GM23248 (cell line): Measurements from ENCODE around the gene PIP5K1B. TPM values are rescaled to one million over a fixed set of nuclear protein-coding genes. Genes with fewer than 3 reads are reported as not detected.

Source experiments
- DNase-seq: peaks from one replicate; pipeline ENCODE4 v3.0.0-alpha.2; 2015
- H2AFZ ChIP-seq: fragments of 200-600 bp; sonication (generic); 2 replicates; pipeline ENCODE4 v1.6.1; 2016; ENCODE audit warnings: antibody characterized with exemption
- H3F3A ChIP-seq: fragments of 200-600 bp; sonication (generic); 2 replicates; pipeline ENCODE4 v1.6.1; 2016; ENCODE audit warnings: mild to moderate bottlenecking, antibody characterized with exemption, mixed run types; ENCODE audit not compliant: insufficient read depth
- H3K27ac ChIP-seq: fragments of 200-600 bp; sonication (generic); 2 replicates; pipeline ENCODE4 v1.5.1; 2016; ENCODE audit warnings: mild to moderate bottlenecking
- H3K27me3 ChIP-seq: fragments of 200-600 bp; sonication (generic); replicated peaks from 2 replicates; pipeline ENCODE4 v1.6.1; 2016; ENCODE audit warnings: mild to moderate bottlenecking; ENCODE audit not compliant: insufficient read depth
- H3K36me3 ChIP-seq: fragments of 200-600 bp; sonication (generic); 2 replicates; pipeline ENCODE4 v1.6.1; 2016; ENCODE audit warnings: low read depth, mild to moderate bottlenecking
- H3K4me1 ChIP-seq: fragments of 200-600 bp; sonication (generic); 2 replicates; pipeline ENCODE4 v1.6.1; 2016; ENCODE audit warnings: mild to moderate bottlenecking; ENCODE audit not compliant: insufficient read depth
- H3K4me2 ChIP-seq: fragments of 200-600 bp; sonication (generic); one replicate; pipeline ENCODE4 v1.6.1; 2016; ENCODE audit warnings: mild to moderate bottlenecking; ENCODE audit not compliant: unreplicated experiment
- H3K4me3 ChIP-seq: fragments of 200-600 bp; sonication (generic); 2 replicates; pipeline ENCODE4 v1.5.1; 2016; ENCODE audit warnings: mild to moderate bottlenecking
- H3K79me2 ChIP-seq: fragments of 200-600 bp; sonication (generic); 2 replicates; pipeline ENCODE4 v1.6.1; 2016; ENCODE audit warnings: mild to moderate bottlenecking; ENCODE audit not compliant: insufficient read depth
- H3K9ac ChIP-seq: fragments of 200-600 bp; sonication (generic); 2 replicates; pipeline ENCODE4 v1.6.1; 2016; ENCODE audit warnings: mild to moderate bottlenecking
- H3K9me2 ChIP-seq: fragments of 200-600 bp; sonication (generic); 2 replicates; pipeline ENCODE4 v1.6.1; 2016; ENCODE audit warnings: mixed run types, mild to moderate bottlenecking, moderate library complexity; ENCODE audit not compliant: insufficient read depth
- H3K9me3 ChIP-seq: fragments of 200-600 bp; sonication (generic); one replicate; pipeline ENCODE4 v1.6.1; 2017; ENCODE audit warnings: low read depth
- H4K20me1 ChIP-seq: fragments of 200-600 bp; sonication (generic); 2 replicates; pipeline ENCODE4 v1.6.0; 2016; ENCODE audit not compliant: insufficient read depth
- EZH2 ChIP-seq: fragments of 200-600 bp; sonication (generic); IDR thresholded peaks from 2 replicates; pipeline ENCODE4 v1.6.1; 2018; ENCODE audit warnings: antibody characterized with exemption, mild to moderate bottlenecking; ENCODE audit not compliant: insufficient read depth, poor library complexity, severe bottlenecking
- EZH2phosphoT487 ChIP-seq: fragments of 200-600 bp; sonication (generic); IDR thresholded peaks from 2 replicates; pipeline ENCODE4 v1.6.1; 2018; ENCODE audit warnings: antibody characterized with exemption, moderate library complexity, mild to moderate bottlenecking, low read depth; ENCODE audit not compliant: insufficient read depth
- WGBS, 2 experiments: methylation state at CpG; one replicate each; pipeline ENCODE4 v1.1.6; 2015 to 2017; ENCODE audit warnings: low lambda C conversion rate in 2 of 2, low coverage in 1 of 2; ENCODE audit errors: missing lambda C conversion rate in 2 of 2; 5-methylcytosine and 5-hydroxymethylcytosine counted together
- in situ Hi-C: fragments of 300-500 bp; cut with MboI; formaldehyde crosslinking; loops from 2 replicates; pipeline ENCODE4 v1.15.0; 2020
- polyA plus RNA-seq: library from polyadenylated mRNA; unstranded; fragments of >200 nt; fragmentation: Nextera tagmentation; extraction: Ambion mirVana; gene quantifications from 2 replicates; pipeline ENCODE4 v1.2.1, GENCODE V29; 2016
- total RNA-seq: library from RNA; depleted of rRNA; stranded (reverse); fragments of >200 nt; shearing (Covaris generic); gene quantifications from 2 replicates; pipeline ENCODE4 v1.2.3, GENCODE V29; 2014

Gene PIP5K1B
- total and polyA plus RNA-seq, 2 experiments from 2014 or later: not detected

- Histone ChIP-seq H3F3A (no peaks in the 10 kb centered on the region), H3K4me2 (no peak overlapping the region), H3K27me3 (0 out of 2 replicates have a peak, but pooled peaks cover 6% of the 10 kb centered on the region), H3K79me2 (no peaks in the 10 kb centered on the region), H3K9me2 (no peaks in the 10 kb centered on the region), H3K27ac (no peak overlapping the region), H4K20me1 (no peaks in the 10 kb centered on the region), H3K4me3 (no peak overlapping the region), H2AFZ (no peak overlapping the region), H3K9me3 (no peaks in the 10 kb centered on the region), H3K4me1 (no peaks in the 10 kb centered on the region), H3K9ac (no peak overlapping the region), H3K36me3 (no peaks in the 10 kb centered on the region)
- DNase-seq: no peak
- in situ Hi-C loops: no loop called here
- TF ChIP-seq EZH2phosphoT487 (no peak), EZH2 (no peak)
- WGBS, 2 experiments: 59 to 66% methylated on average over 3 of the region's 3 CpGs
Measured at GRCh38 chr9:68768619-68769018, 63.6 kb downstream of the PIP5K1B start.

DNA sequence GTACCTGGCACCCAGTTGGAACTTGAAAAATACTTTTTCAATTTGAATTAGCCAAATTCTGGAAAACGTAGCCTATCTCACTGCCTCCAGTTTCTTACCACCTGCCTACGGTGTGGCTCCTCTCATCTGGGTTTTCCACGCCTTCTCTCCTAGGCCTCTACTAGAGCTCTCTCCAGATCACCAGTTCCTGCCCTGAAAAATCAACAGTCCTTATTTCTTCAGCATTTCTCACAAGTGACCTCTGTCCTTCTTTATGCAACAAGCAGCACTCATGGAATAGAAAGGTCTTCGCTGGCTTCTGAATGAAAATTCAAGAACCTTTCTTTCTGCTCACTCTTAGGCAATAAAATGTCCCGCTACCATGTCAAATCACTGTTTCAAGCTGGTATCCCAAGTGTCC is 64.8 kb downstream of the PIP5K1B start:
- in situ Hi-C loops: no loop called here
- Histone ChIP-seq H3K9me3 (no peaks in the 10 kb centered on the region), H3K4me2 (no peak overlapping the region), H3K27me3 (0 out of 2 replicates have a peak, but pooled peaks cover 6% of the 10 kb centered on the region), H3F3A (no peaks in the 10 kb centered on the region), H4K20me1 (no peaks in the 10 kb centered on the region), H3K9ac (no peak overlapping the region), H3K79me2 (no peaks in the 10 kb centered on the region), H3K9me2 (no peaks in the 10 kb centered on the region), H3K36me3 (no peaks in the 10 kb centered on the region), H2AFZ (no peak overlapping the region), H3K4me1 (no peaks in the 10 kb centered on the region), H3K27ac (no peak overlapping the region), H3K4me3 (no peak overlapping the region)
- DNase-seq: no peak
- TF ChIP-seq EZH2phosphoT487 (no peak), EZH2 (no peak)
- WGBS, 2 experiments: 36 to 45% methylated on average over 5 of the region's 5 CpGs

- Histone ChIP-seq H4K20me1 (no peaks in the 10 kb centered on the region), H3K79me2 (no peaks in the 10 kb centered on the region), H3K4me3 (no peak overlapping the region), H3F3A (no peaks in the 10 kb centered on the region), H3K4me1 (peaks cover 5% of the 10 kb centered on the region; the same call in 1 of the 2 replicates), H3K36me3 (no peaks in the 10 kb centered on the region), H2AFZ (no peak overlapping the region), H3K27ac (no peak overlapping the region), H3K27me3 (0 out of 2 replicates have a peak, but pooled peaks cover 6% of the 10 kb centered on the region), H3K9me3 (no peaks in the 10 kb centered on the region), H3K9ac (no peak overlapping the region), H3K4me2 (no peak overlapping the region), H3K9me2 (no peaks in the 10 kb centered on the region)
- WGBS, 2 experiments: 3 to 8% methylated on average over 1 of the region's 1 CpG
- TF ChIP-seq EZH2: no peak
- no peak for TF ChIP-seq EZH2phosphoT487
- in situ Hi-C loops: no loop called here
- DNase-seq: no peak
Measured at GRCh38 chr9:68771376-68771775, 66.3 kb downstream of the PIP5K1B start.

DNA sequence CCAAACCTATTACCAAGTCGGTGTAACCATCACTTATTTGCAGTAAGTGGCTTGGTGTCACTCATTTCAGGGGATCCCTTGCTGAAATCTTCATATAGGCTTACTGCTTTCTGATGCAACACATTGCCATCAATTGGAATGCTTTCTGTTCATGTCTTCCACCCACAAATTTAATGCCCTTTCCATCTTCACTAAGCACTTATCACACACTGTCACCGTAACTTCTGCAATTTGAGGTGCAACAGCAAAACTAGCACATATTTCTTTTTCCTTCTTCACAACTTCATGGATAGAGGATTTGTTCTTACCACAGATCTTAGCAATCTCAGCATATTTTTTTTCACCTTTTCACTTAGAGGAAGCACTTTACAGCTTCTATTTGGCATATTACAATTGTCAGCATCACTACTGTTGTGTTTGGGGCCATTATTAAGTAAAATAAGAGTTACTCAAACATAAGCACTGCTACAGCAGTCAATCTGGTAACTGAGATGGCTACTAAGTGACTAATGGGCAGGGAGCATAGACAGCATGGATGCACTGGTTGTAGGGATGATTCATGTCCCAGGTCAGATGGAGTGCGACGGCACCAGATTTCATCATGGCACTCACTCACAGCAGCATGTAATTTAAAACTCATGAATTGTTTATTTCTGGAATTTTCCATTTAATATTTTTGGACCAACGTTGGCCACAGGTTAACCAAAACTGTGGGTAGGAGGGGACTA is 70.1 kb downstream of the PIP5K1B start:
- Histone ChIP-seq H3F3A (no peaks in the 10 kb centered on the region), H3K9ac (no peak overlapping the region), H3K27me3 (0 out of 2 replicates have a peak, but pooled peaks cover 6% of the 10 kb centered on the region), H3K79me2 (peaks cover under 1% of the 10 kb centered on the region; the same call in 1 of the 2 replicates), H3K27ac (no peak overlapping the region), H3K9me2 (no peaks in the 10 kb centered on the region), H3K4me1 (peaks cover 5% of the 10 kb centered on the region; the same call in 1 of the 2 replicates), H3K9me3 (no peaks in the 10 kb centered on the region), H4K20me1 (no peaks in the 10 kb centered on the region), H2AFZ (no peak overlapping the region), H3K36me3 (no peaks in the 10 kb centered on the region), H3K4me3 (no peak overlapping the region), H3K4me2 (no peak overlapping the region)
- in situ Hi-C loops: no loop called here
- no peak for TF ChIP-seq EZH2
- no peak for TF ChIP-seq EZH2phosphoT487
- WGBS, 2 experiments: 39 to 40% methylated on average over 5 of the region's 5 CpGs
- DNase-seq: peak; percentile 67
